CD4-positive, alpha-beta T cell treated with Interleukin-10 for 1 hour (primary cell): ENCODE results near the gene FABP6.
"Not testable (repeated sequence)": the region's sequence is repeated elsewhere in the genome, so short reads cannot be mapped to it uniquely, and the experiment has no call there.

Experiments used
- DNase-seq: peaks from one replicate; pipeline ENCODE4 v3.0.0-alpha.2; 2020

The FABP6 gene

GRCh38 chr5:160227012-160227411 is 2.3 kb upstream of the FABP6 start:
- no peak for DNase-seq

GRCh38 chr5:160230686-160231527 is 1.6 kb downstream of the FABP6 start:
- DNase-seq = peak; percentile 1

GRCh38 chr5:160231783-160232342 is 2.6 kb downstream of the FABP6 start:
- no peak for DNase-seq

- DNase-seq = no peak
Observed at GRCh38 chr5:160233215-160233614, 3.9 kb downstream of the FABP6 start.

- DNase-seq = no peak
Observed at GRCh38 chr5:160235731-160236130, 6.4 kb downstream of the FABP6 start.

- no peak for DNase-seq
Observed at GRCh38 chr5:160237571-160238093, 8.3 kb downstream of the FABP6 start.

- no peak for DNase-seq
Observed at GRCh38 chr5:160240350-160240749, 11.0 kb downstream of the FABP6 start.

GRCh38 chr5:160242145-160242544 is 12.8 kb downstream of the FABP6 start:
- no peak for DNase-seq

- DNase-seq = no peak
Observed at GRCh38 chr5:160245506-160246086, 16.3 kb downstream of the FABP6 start.

GRCh38 chr5:160249570-160249969 is 20.3 kb downstream of the FABP6 start:
- not testable (repeated sequence) for DNase-seq

- DNase-seq = no peak
Observed at GRCh38 chr5:160250226-160250625, 20.9 kb downstream of the FABP6 start.

GRCh38 chr5:160250826-160251225 is 21.5 kb downstream of the FABP6 start:
- no peak for DNase-seq

GRCh38 chr5:160251406-160252155 is 22.3 kb downstream of the FABP6 start:
- no peak for DNase-seq

GRCh38 chr5:160252916-160253315 is 23.6 kb downstream of the FABP6 start:
- no peak for DNase-seq

- DNase-seq = no peak
Observed at GRCh38 chr5:160253441-160253840, 24.1 kb downstream of the FABP6 start.

GRCh38 chr5:160254706-160255105 is 25.4 kb downstream of the FABP6 start:
- no peak for DNase-seq

GRCh38 chr5:160259341-160259740 is 30.0 kb downstream of the FABP6 start:
- DNase-seq = no peak

- DNase-seq = no peak
Observed at GRCh38 chr5:160260006-160260775, 30.9 kb downstream of the FABP6 start.

- DNase-seq = no peak
Observed at GRCh38 chr5:160260881-160261815, 31.8 kb downstream of the FABP6 start.

GRCh38 chr5:160262151-160263074 is 33.1 kb downstream of the FABP6 start:
- DNase-seq = no peak
